Panc1 (cell line): ENCODE measurements around the gene WIZ. TPM values are rescaled to one million over a fixed set of nuclear protein-coding genes. Genes with fewer than 3 reads are reported as not detected.

Experiments used
- ATAC-seq: fragments of 200-7000 bp; cut with Tn5 transposase; 2 replicates; pipeline ENCODE4 v1.9.1; 2020; ENCODE audit warnings: mild to moderate bottlenecking, moderate library complexity
- BruUV-seq: library from RNA; stranded (reverse); fragments of 400-500 nt; replicated peaks from 2 replicates; lab custom pipeline; 2021; lab: Mats Ljungman, UMichigan
- CTCF ChIA-PET: fragments of 300-600 bp; sonication (Branson Sonifier 250); formaldehyde crosslinking; loops from one replicate; lab custom pipeline; 2022; ENCODE audit warnings: antibody characterized with exemption; lab: Charles Lee
- POLR2A ChIA-PET: fragments of 300-600 bp; sonication (Branson Sonifier 250); formaldehyde crosslinking; loops from one replicate; lab custom pipeline; 2022; ENCODE audit warnings: antibody characterized with exemption; lab: Charles Lee
- DNase-seq: peaks from one replicate; pipeline ENCODE4 v3.0.0-alpha.2; 2010; ENCODE audit warnings: low read depth, low spot score
- H3K27ac ChIP-seq: 2 replicates; pipeline ENCODE4 v1.5.1; 2011; ENCODE audit warnings: mild to moderate bottlenecking, low read length, inconsistent platforms
- H3K27me3 ChIP-seq: fragments of 200-500 bp; sonication (Bioruptor generic); 2 replicates; pipeline ENCODE4 v1.6.0; 2014; ENCODE audit warnings: low read length, inconsistent platforms; ENCODE audit not compliant: control insufficient read depth, insufficient read depth
- H3K36me3 ChIP-seq: fragments of 200-500 bp; sonication (Bioruptor generic); 2 replicates; pipeline ENCODE4 v1.5.1; 2014; ENCODE audit warnings: inconsistent platforms, mild to moderate bottlenecking, low read length, moderate library complexity; ENCODE audit not compliant: control insufficient read depth, insufficient read depth
- H3K4me1 ChIP-seq: 2 replicates; pipeline ENCODE4 v1.5.1; 2011; ENCODE audit warnings: inconsistent platforms, mild to moderate bottlenecking, low read length, moderate library complexity; ENCODE audit not compliant: control insufficient read depth, insufficient read depth
- H3K4me3 ChIP-seq, 2 experiments: 2 replicates each; pipeline ENCODE4 v1.5.1; 2011 to 2012; ENCODE audit warnings: low read depth in 2 of 2, low read length in 2 of 2, mild to moderate bottlenecking in 2 of 2, inconsistent platforms in 1 of 2, moderate library complexity in 1 of 2
- H3K9me3 ChIP-seq: fragments of 200-500 bp; sonication (Bioruptor generic); 2 replicates; pipeline ENCODE4 v1.5.1; 2014; ENCODE audit warnings: low read depth, mild to moderate bottlenecking, inconsistent platforms, low read length, moderate library complexity; ENCODE audit not compliant: control insufficient read depth, insufficient read depth
- POLR2AphosphoS5 ChIP-seq: IDR thresholded peaks from 2 replicates; pipeline ENCODE4 v1.6.1; 2012; ENCODE audit warnings: mild to moderate bottlenecking, low read depth, low read length, moderate library complexity
- SIN3A ChIP-seq: IDR thresholded peaks from 2 replicates; pipeline ENCODE4 v1.6.1; 2012; ENCODE audit warnings: low read depth, mild to moderate bottlenecking, low read length, moderate library complexity, borderline replicate concordance; ENCODE audit not compliant: insufficient read depth
- TCF7L2 ChIP-seq: IDR thresholded peaks from 2 replicates; pipeline ENCODE4 v1.6.1; 2011; ENCODE audit warnings: mild to moderate bottlenecking, low read depth, low read length, inconsistent platforms
- in situ Hi-C: cut with HindIII; loops from 2 replicates; pipeline ENCODE4 v1.10.0; 2016; ENCODE audit warnings: low sequenced_read_pairs, low pct_unique_long_range_greater_than_20kb
- intact Hi-C: fragments of 100-400 bp; cut with micrococcal nuclease; formaldehyde crosslinking; loops from one replicate; pipeline ENCODE4 v1.10.0; 2022; ENCODE audit not compliant: unreplicated experiment
- total RNA-seq: library from RNA; stranded (reverse); gene quantifications from one replicate; pipeline ENCODE4 v1.2.1, GENCODE V29; 2021; ENCODE audit not compliant: unreplicated experiment
- TF ChIP-seq, protein P1 (sequence below), 2 experiments: IDR thresholded peaks; 2 replicates each; pipeline ENCODE4 v1.6.1; 2011 to 2012; ENCODE audit warnings: low read depth in 2 of 2, control low read depth in 1 of 2, low read length in 1 of 2, mild to moderate bottlenecking in 1 of 2, moderate library complexity in 1 of 2; ENCODE audit not compliant: insufficient read depth in 1 of 2
- TF ChIP-seq, protein P2 (sequence below): fragments of 450-650 bp; IDR thresholded peaks from 2 replicates; pipeline ENCODE4 v1.5.1; 2017; ENCODE audit warnings: mild to moderate bottlenecking

Gene WIZ
- total RNA-seq, 1 experiment from 2014 or later: 41.9 TPM

DNA sequence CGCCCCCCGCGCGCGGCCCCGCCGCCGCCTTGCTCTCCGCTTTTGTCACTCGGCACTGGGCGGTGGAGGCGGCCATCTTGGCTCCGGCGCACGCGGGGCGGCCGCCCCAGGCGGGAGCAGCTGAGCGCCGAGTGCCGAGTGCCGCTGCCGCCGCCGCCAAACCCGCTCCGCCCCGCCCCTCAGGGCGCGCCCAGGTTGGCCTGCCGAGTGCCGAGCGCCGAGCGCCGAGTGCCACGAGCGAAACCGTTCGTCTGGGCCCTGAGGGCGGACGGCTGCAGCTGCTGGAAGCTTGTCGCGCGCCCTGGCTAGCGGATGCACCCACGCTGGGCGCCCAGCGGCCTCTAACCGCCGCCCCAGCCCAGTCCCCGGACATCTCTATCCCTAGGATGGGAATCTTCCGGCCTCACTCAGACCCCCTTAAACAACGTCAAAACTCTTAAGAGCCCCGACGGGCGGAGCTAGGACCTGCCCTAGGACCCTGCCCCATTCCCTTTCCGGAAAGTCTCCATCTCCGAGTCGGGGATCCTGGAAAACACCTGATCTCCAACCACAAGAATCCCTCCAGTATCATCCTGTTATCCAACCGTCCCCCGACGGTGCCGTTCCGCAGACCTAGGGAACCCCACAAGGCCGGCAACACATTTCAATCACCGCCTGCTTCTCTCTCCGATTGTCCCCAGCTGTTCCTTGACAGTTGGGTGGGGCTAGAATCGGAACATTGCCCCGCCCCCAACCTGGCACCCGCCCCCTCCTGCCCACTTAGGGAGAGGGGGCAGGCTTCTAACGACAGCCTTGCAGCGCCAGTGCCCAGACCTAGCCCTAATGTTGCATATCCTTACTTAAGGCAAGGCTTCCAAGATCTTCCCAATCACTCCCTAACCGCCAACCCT, 16.9 kb downstream of the WIZ start:
- intact Hi-C loops (no loop called here), in situ Hi-C loops (no loop called here)
- BruUV-seq: no TSS peak
- CTCF ChIA-PET: interaction anchor here (0.6 to 0.7 kb wide), 2 partner anchors 14 to 27 kb away, joined by 3 read pairs; no protein-coding TSS in a partner anchor
- peak overlapping the region; percentile 56 to 91 for H3K4me3 ChIP-seq
- H3K27ac ChIP-seq: peak overlapping the region; percentile 62
- H3K4me1 ChIP-seq: peaks cover 10% of the 10 kb centered on the region; the same call in 1 of the 2 replicates
- TF ChIP-seq SIN3A (peak; percentile 74; the same call in 1 of the 2 replicates), TCF7L2 (no peak), POLR2AphosphoS5 (0 out of 2 replicates have a peak, but pooled peaks have one; percentile 45)
- TF ChIP-seq, protein P1, sequence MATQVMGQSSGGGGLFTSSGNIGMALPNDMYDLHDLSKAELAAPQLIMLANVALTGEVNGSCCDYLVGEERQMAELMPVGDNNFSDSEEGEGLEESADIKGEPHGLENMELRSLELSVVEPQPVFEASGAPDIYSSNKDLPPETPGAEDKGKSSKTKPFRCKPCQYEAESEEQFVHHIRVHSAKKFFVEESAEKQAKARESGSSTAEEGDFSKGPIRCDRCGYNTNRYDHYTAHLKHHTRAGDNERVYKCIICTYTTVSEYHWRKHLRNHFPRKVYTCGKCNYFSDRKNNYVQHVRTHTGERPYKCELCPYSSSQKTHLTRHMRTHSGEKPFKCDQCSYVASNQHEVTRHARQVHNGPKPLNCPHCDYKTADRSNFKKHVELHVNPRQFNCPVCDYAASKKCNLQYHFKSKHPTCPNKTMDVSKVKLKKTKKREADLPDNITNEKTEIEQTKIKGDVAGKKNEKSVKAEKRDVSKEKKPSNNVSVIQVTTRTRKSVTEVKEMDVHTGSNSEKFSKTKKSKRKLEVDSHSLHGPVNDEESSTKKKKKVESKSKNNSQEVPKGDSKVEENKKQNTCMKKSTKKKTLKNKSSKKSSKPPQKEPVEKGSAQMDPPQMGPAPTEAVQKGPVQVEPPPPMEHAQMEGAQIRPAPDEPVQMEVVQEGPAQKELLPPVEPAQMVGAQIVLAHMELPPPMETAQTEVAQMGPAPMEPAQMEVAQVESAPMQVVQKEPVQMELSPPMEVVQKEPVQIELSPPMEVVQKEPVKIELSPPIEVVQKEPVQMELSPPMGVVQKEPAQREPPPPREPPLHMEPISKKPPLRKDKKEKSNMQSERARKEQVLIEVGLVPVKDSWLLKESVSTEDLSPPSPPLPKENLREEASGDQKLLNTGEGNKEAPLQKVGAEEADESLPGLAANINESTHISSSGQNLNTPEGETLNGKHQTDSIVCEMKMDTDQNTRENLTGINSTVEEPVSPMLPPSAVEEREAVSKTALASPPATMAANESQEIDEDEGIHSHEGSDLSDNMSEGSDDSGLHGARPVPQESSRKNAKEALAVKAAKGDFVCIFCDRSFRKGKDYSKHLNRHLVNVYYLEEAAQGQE (IDR thresholded peaks at IDR 0.05; ENCODE audit: insufficient read depth in 1 of 2, low read depth in 2 of 2, low read length in 1 of 2): 0 out of 4 replicates have a peak, but pooled peaks of 1 of the 2 experiments have one; percentile 35
- H3K9me3 ChIP-seq: no peaks in the 10 kb centered on the region
- ATAC-seq (peak; percentile 87), DNase-seq (no peak)
- H3K27me3 ChIP-seq: no peaks in the 10 kb centered on the region
- POLR2A ChIA-PET: interaction anchor here (0.6 kb wide), 1 partner anchor 219 kb away, joined by 4 read pairs; no protein-coding TSS in a partner anchor
- H3K36me3 ChIP-seq: peaks cover 2% of the 10 kb centered on the region; the same call in 1 of the 2 replicates

DNA sequence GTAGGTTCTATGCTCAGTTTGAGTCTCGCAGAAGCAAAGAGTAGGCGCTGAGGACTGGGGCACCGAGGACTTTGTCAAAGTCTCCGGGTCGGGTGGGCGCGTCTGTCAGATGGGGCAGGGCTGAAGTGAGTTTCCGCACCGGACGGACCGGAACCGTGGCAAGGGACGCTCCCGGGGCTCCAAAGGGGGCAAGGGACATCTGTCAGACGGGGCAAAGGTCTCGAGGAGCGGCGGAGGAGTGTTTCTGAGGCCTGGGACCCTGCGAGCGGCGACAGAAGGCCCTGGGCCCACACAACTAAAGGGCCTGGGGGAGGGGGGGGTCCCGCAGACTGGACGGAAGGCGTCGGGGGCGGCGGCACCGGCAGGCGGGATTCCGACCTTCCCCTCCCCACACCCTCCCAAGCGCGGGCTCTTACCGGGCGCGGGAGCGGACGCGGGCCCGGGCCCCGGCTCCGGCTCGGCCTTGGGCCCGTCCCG, 17.7 kb downstream of the WIZ start:
- intact Hi-C loops: no loop called here

More for the DNA sequence above, 17.7 kb downstream of the WIZ start:
- no TSS peak for BruUV-seq
- H3K27me3 ChIP-seq: no peaks in the 10 kb centered on the region
- peak overlapping the region; percentile 83 for H3K27ac ChIP-seq
- H3K36me3 ChIP-seq: peaks cover 2% of the 10 kb centered on the region; the same call in 1 of the 2 replicates
- peaks cover 10% of the 10 kb centered on the region; the same call in 1 of the 2 replicates for H3K4me1 ChIP-seq
- in situ Hi-C loops: no loop called here
- ChIA-PET POLR2A (interaction anchor here (0.6 kb wide), 1 partner anchor 218 kb away, joined by 4 read pairs; no protein-coding TSS in a partner anchor), CTCF (interaction anchor here (0.6 to 0.7 kb wide), 2 partner anchors 13 to 28 kb away, joined by 3 read pairs; no protein-coding TSS in a partner anchor)
- ATAC-seq (peak; percentile 23; the same call in 1 of the 2 replicates), DNase-seq (no peak)
- peak overlapping the region; percentile 82 to 83 for H3K4me3 ChIP-seq
- TF ChIP-seq, protein P1 (IDR thresholded peaks at IDR 0.05; ENCODE audit: insufficient read depth in 1 of 2, low read depth in 2 of 2, low read length in 1 of 2): no peak
- TF ChIP-seq TCF7L2: no peak
- TF ChIP-seq, protein P2, sequence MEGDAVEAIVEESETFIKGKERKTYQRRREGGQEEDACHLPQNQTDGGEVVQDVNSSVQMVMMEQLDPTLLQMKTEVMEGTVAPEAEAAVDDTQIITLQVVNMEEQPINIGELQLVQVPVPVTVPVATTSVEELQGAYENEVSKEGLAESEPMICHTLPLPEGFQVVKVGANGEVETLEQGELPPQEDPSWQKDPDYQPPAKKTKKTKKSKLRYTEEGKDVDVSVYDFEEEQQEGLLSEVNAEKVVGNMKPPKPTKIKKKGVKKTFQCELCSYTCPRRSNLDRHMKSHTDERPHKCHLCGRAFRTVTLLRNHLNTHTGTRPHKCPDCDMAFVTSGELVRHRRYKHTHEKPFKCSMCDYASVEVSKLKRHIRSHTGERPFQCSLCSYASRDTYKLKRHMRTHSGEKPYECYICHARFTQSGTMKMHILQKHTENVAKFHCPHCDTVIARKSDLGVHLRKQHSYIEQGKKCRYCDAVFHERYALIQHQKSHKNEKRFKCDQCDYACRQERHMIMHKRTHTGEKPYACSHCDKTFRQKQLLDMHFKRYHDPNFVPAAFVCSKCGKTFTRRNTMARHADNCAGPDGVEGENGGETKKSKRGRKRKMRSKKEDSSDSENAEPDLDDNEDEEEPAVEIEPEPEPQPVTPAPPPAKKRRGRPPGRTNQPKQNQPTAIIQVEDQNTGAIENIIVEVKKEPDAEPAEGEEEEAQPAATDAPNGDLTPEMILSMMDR: no peak
- TF ChIP-seq SIN3A: no peak
- TF ChIP-seq POLR2AphosphoS5: no peak
- H3K9me3 ChIP-seq: no peaks in the 10 kb centered on the region
